ENCODE results near the gene CCDC78.

CCDC78 gene

DNA sequence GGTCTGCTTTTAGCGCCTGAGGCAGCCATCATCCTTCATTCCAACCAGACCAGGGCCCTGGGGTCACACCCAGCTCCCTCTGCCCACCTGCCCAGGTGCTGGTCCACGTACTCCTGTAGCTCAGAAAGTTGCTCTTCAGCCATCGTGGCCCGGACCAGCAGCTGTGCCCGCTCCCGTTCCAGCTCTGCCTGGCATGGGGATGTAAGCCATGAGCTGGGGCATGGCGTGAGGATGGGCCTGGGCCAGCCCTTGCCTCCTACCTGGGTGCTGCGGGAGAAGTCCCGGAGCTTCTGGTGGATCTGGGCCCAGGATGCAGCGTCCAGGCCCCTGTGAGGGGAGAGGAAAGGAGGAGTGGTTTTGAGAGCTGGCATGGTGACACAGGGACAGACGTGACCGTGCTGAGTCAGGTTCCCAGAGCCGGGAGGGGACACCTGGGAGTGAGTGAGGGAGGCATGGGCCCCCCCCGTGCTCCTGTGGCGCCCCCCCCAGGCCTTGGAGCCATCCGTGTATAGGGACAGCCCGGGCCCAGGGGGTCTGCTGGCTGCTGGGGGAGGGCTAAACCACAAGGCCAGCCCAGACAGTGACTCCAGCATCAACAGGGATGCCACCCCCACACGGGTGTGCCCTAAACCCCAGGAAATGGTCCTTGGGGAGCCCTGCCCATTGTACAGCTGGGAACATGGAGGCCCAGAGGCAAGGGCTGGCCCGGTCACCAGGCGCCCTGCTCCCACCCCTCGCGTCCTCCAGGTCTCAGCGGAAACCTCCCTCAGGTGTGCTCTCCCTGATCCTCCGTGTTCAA is 3.2 kb downstream of the CCDC78 start:
- no peak for DNase-seq

DNA sequence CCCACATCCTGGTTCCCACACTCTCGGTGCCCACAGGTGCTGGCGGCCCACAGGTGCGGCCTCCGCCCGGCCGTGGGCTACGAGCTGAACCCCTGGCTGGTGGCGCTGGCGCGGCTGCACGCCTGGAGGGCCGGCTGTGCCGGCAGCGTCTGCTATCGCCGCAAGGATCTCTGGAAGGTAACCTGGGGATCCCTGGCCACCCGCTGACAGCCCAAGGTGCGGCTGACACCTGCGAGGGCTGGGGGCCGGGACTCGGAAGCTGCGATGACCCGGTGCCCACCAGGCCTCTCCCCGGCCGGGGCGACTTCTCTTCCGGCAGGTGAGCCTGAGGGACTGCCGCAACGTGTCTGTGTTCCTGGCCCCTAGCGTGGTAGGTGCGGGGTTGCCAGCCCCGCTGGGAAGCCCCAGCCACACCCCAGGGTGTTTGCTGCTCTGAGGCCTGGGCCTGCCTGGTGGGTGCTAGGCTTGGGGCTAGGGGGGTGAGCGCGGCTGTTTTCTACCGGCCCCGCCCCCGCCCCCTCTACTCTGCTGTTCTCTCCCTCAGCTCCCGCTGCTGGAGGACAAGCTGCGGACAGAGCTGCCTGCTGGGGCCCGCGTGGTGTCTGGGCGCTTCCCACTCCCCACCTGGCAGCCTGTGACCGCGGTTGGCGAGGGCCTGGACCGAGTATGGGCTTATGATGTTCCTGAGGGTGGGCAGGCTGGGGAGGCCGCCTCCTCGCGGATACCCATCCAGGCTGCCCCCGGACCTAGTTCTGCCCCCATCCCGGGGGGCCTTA is 4.3 kb downstream of the CCDC78 start:
- no peak for DNase-seq

DNA sequence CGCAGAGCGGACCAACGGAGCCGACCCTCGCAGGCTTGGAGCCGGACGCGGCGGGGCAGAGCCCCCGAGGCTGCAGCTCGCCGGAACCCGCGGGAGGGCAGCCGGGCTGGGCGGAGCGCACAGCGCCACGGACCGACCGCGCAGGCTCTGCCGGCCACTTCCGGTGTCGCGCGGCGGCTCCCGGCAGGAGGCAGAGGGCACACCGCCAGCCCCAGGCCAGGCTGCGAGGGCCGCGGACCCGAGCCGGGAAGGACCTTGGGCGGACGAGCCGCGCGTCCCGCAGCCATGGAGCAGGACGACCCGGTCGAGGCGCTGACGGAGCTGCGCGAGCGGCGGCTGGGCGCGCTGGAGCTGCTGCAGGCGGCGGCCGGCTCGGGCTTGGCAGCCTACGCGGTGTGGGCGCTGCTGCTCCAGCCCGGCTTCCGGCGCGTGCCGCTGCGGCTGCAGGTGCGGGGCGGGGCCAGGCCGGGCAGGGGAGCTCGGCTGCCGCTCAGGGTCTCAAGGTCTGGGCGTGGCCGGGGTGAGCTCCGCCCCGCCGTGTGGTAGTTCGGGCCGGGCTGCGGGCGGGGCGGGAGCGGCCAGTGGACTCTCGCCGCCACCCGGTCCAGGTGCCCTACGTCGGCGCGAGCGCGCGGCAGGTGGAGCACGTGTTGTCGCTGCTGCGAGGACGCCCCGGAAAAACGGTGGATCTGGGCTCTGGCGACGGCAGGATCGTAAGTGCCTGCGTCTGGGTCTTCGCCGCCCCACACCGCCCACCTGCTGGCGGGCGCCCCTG is 5.1 kb downstream of the CCDC78 start, which contains the start of gene ANTKMT:
Gene ANTKMT (plus strand): TSS at position 157 of the 775 bp plus-strand sequence. CDS start 129 bp downstream, at position 286.
- peak; percentile 90 for DNase-seq

DNA sequence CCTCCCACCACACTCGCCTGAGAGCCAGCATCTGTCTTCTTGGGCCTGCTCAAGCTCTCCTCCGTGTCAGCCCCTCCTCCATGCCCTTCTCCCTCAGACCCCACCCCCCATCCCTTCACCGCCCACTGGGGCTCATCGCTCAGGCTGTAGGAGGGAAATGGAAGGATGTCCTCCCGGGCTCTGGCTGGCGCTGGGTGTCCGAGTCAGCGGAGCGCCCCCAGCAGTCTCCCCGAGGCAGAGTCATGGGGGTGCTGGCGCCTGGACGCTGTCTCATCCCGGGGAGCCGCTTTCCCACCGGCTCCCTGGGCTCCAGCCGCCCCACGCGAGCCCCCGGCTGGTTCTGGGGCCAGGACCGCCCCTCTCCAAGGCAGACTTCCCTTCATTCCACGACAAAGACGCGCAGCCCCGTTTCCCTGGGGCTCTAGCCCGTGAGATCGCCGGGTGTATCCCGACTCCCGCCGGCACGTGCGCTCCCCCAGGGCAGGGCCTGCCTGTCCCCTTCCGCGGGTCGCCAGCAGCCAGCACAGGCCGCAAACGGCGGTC is 5.7 kb downstream of the CCDC78 start:
- DNase-seq = peak; percentile 70

DNA sequence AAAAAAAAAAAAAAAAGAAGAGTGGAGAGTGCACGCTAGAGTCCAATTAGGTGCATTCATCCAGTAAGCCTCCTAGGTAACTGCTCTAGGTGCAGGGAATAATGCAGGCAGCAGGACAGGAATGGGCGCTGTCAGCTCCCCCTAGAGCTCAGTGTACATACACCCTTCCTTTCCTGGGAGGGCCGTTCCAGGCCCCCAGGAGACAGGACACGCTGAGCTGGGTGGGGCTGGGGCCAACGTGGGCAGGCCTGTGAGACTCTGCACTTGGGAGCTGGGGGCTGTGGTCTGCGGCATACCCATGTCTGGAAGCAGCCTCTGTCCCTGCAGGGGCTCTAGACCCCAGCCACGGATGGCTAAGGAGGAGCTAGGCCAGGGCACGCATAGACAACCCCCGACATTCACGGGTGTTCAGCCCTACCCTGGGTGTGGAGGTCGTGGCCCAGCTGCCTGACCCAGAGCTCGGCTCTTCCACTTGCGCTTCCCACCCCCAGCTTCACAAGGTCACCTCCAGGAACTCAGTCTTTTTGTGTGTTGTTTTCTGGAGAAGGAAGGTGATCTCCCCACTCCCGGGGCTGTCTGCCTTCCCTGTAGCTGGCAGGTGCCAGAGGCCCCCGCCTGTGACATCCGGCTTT is 6.3 kb downstream of the CCDC78 start:
- DNase-seq = no peak

GRCh38 chr16:718922-719321 is 7.3 kb downstream of the CCDC78 start:
- DNase-seq = no peak

GRCh38 chr16:718389-718788 is 7.9 kb downstream of the CCDC78 start:
- DNase-seq = no peak

DNA sequence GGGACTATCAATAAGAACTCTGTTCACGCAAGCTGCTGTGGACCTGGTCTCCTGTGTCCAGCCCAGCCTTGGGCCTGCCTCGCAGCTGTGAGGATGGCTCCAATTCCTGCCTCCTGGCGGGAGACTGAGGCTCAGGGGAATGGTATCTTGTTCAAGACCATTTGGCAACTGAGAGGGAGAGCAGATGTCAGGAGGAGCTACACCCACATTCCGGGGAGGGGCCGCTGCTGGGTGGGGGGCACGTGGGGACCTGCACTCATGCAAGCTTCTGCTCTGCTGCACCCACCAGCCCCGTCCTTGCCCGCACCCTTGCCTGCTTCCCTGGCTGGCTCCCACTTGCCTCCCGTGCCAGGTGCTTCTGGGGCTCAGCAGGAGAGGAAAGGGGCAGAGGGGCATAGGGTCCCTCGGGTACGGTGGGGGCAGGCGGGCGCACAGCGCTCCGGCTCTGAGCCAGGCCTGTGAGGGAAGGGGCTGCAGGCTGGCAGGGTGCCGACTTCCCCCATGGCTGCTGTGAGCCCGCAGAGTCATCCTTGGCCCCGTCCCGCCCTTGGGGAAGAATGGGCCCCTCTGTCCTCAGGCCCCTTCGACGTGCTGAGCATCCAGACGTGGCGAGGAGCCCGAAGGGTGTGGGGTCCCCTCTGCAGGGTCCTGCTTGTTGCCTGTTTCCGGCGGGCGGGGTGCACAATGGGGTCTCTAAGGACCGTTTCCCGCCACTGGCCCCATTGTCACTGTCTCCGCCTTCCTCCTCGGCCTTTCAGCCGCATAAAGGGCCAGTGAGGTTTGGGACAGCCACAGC is 8.6 kb downstream of the CCDC78 start:
- no peak for DNase-seq

DNA sequence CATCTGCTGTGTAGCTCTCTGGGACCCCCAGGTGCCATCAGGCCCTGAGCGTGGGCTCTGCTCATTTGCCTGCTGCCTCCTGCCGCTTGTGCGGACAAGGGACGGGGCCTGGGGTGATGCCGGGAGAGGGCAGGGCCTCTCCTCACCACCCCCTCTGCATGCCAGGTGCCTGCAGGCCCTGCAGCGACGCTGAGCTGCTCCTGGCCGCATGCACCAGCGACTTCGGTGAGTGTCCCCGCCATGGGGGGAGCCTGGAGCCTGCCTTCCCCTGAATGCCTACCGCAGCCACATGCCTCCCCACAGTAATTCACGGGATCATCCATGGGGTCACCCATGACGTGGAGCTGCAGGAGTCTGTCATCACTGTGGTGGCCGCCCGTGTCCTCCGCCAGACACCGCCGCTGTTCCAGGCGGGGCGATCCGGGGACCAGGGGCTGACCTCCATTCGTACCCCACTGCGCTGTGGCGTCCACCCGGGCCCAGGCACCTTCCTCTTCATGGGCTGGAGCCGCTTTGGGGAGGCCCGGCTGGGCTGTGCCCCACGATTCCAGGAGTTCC is 9.4 kb downstream of the CCDC78 start:
- DNase-seq = no peak

DNA sequence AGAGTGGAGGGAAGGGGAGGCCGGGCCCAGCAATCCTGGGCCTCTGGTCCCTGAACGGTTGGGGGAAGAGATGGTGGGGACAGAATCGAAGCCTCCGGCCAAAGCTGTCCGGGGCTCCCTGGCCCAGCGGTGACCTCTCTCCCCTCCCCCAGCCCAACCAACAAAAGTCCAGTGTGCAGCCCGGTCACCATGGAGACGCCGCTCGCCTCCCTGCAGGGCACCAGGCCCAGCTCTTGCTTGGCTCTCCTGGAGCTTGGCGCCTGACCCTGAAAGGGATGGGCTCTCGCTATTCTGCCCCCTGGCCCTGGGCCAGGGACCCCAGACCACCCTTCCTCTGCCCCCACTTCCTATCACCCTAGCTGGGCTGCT is 10.1 kb downstream of the CCDC78 start:
- DNase-seq = no peak

DNA sequence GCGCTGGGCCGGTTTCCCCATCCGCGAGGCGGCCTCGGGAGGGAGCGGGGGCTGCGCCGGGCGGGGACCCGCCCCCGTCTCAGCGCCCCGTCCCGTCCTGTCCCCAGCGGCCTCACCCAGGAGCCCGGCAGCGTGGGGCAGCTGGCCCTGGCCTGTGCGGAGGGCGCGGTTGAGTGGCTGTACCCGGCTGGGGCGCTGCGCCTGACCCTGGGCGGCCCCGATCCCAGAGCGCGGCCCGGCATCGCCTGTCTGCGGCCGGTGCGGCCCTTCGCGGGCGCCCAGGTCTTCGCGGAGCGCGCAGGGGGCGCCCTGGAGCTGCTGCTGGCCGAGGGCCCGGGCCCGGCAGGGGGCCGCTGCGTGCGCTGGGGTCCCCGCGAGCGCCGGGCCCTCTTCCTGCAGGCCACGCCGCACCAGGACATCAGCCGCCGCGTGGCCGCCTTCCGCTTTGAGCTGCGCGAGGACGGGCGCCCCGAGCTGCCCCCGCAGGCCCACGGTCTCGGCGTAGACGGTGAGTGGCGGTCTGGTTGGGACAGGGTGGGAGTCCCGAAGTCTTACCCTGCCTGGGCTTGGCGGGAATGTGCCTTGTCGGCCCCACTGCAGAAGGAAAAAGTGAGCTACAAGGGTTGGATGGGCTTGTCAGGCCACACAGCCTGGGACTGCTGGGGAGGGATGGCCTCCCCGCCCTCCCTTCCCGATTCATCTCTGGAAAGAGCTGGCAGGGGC is 10.6 kb downstream of the CCDC78 start:
- DNase-seq = peak; percentile 68

GRCh38 chr16:714558-715476 is 11.4 kb downstream of the CCDC78 start, which contains the start of gene METRN:
TSS of gene METRN (plus strand) at chr16:715118. CDS start at chr16:715290, 172 bp downstream.
- DNase-seq = peak; percentile 96

GRCh38 chr16:714079-714478 is 12.2 kb downstream of the CCDC78 start:
- DNase-seq = no peak

DNA sequence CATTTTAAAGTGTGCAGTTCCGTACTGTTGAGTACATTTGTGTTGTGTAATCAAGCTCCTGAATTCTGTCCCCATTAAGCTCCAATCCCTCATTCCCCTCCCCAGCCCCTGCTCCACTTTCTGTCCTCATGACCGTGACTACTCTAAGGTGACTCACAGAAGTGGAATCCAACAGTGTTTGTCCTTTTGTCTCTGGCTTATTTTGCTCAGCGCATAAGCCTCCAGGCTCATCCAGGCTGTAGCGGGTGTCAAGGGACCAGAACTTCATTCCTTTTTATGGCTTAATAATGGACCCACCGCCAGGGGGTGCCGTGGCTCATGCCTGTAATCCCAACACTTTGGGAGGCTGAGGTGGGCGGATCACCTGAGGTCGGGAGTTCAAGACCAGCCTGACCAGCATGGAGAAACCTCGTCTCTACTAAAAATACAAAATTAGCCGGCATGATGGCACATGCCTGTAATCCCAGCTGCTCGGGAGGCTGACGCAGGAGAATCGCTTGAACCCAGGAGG is 13.4 kb downstream of the CCDC78 start:
- peak; percentile 81 for DNase-seq

- DNase-seq = peak; percentile 92
Measured at GRCh38 chr16:711548-712320, 14.5 kb downstream of the CCDC78 start.

GRCh38 chr16:711084-711483 is 15.2 kb downstream of the CCDC78 start:
- no peak for DNase-seq

DNA sequence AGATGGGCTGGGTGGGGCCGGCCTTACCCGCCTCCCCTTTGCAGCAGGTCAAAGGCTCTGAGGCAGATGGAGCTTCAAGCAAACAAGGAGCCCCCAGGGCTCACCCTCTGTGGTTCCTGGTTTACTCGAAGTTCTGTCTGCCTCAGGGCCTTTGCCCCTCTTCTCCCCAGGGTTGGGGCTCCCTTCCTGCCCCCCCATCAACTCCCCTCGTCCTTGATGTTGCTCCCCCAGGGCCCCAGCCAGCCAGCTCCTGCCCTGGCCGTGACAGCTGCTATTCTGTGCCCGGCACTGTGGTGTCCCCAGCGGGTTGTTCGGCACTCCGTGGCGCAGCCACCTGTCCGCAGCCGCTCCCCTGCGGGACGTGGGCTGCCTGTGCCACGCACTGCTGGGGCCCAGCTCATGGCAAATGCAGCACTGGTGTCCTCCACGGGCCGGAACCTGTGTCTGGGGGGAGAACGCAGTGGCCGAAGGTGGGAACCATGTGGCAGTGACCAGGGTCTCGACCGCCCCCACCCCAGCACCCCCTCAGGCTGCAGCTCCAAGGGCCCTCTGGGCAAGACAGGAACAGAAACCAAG is 15.7 kb downstream of the CCDC78 start:
- DNase-seq = no peak
